Activated CD4-positive, alpha-beta T cell treated with anti-CD3 and anti-CD28 coated beads, Interleukin-2, amount 10 ng/mL, durations not matched to agents 24 days and 14 days (primary cell): Measurements from ENCODE around the gene ADGRL3. TPM values are rescaled to one million over a fixed set of nuclear protein-coding genes. Genes with fewer than 3 reads are reported as not detected.
A peak's percentile ranks its signal among the peaks of the same experiment; 100 is the strongest.
"Not testable (repeated sequence)": the region's sequence is repeated elsewhere in the genome, so short reads cannot be mapped to it uniquely, and the experiment has no call there.

Experiments
- DNase-seq: peaks from one replicate; pipeline ENCODE4 v3.0.0; 2022
- H3K27ac Mint-ChIP-seq: one replicate; pipeline ENCODE4 v1.8.0; 2022; ENCODE audit warnings: mild to moderate bottlenecking, mixed read lengths
- H3K27me3 Mint-ChIP-seq: one replicate; pipeline ENCODE4 v1.8.0; 2022; ENCODE audit warnings: mixed read lengths
- H3K36me3 Mint-ChIP-seq: one replicate; pipeline ENCODE4 v1.8.0; 2022; ENCODE audit warnings: low read depth, mild to moderate bottlenecking, mixed read lengths
- H3K4me1 Mint-ChIP-seq: one replicate; pipeline ENCODE4 v1.8.0; 2021; ENCODE audit warnings: mixed read lengths
- H3K4me3 Mint-ChIP-seq: one replicate; pipeline ENCODE4 v1.8.0; 2022; ENCODE audit warnings: mild to moderate bottlenecking, moderate library complexity, mixed read lengths
- H3K9me3 Mint-ChIP-seq: one replicate; pipeline ENCODE4 v1.8.0; 2021; ENCODE audit warnings: mixed read lengths
- intact Hi-C: fragments of 100-400 bp; cut with micrococcal nuclease; formaldehyde crosslinking; loops from one replicate; pipeline ENCODE4 v1.15.1; 2023
- total RNA-seq: library from RNA; stranded (reverse); gene quantifications from 2 replicates; pipeline ENCODE4 v1.2.3, GENCODE V29; 2022

The ADGRL3 gene
- total RNA-seq, 1 donor from 2014 or later, result not detected

GRCh38 chr4:61199873-61200186, 296 bp upstream of the ADGRL3 start:
- Mint-ChIP-seq H3K27me3 (peaks cover 48% of the 10 kb centered on the region), H3K36me3 (peaks cover 2% of the 10 kb centered on the region), H3K4me1 (peaks cover 2% of the 10 kb centered on the region), H3K27ac (peak overlapping the region; percentile 51), H3K9me3 (no peaks in the 10 kb centered on the region), H3K4me3 (no peak overlapping the region)
- no peak for DNase-seq
- intact Hi-C loops, result no loop called here

GRCh38 chr4:61200916-61201526, 895 bp downstream of the ADGRL3 start:
- intact Hi-C loops, result no loop called here
- peaks cover 2% of the 10 kb centered on the region for H3K4me1 Mint-ChIP-seq
- H3K27ac Mint-ChIP-seq, result no peak overlapping the region
- no peak overlapping the region for H3K4me3 Mint-ChIP-seq
- DNase-seq, result no peak
- no peaks in the 10 kb centered on the region for H3K9me3 Mint-ChIP-seq
- peaks cover 2% of the 10 kb centered on the region for H3K36me3 Mint-ChIP-seq
- H3K27me3 Mint-ChIP-seq, result peaks cover 48% of the 10 kb centered on the region

- H3K36me3 Mint-ChIP-seq, result peaks cover 2% of the 10 kb centered on the region
- no peaks in the 10 kb centered on the region for H3K9me3 Mint-ChIP-seq
- peak overlapping the region; percentile 35 for H3K4me3 Mint-ChIP-seq
- no peak for DNase-seq
- intact Hi-C loops, result no loop called here
- peaks cover 48% of the 10 kb centered on the region for H3K27me3 Mint-ChIP-seq
- H3K4me1 Mint-ChIP-seq, result peaks cover 2% of the 10 kb centered on the region
- no peak overlapping the region for H3K27ac Mint-ChIP-seq
Observed at GRCh38 chr4:61201561-61201960, 1.4 kb downstream of the ADGRL3 start.

GRCh38 chr4:61201961-61202637, 2.0 kb downstream of the ADGRL3 start:
- Mint-ChIP-seq H3K36me3 (peaks cover 2% of the 10 kb centered on the region), H3K9me3 (no peaks in the 10 kb centered on the region), H3K4me1 (peaks cover 2% of the 10 kb centered on the region), H3K4me3 (no peak overlapping the region), H3K27ac (no peak overlapping the region), H3K27me3 (peaks cover 48% of the 10 kb centered on the region)
- DNase-seq, result no peak
- intact Hi-C loops, result no loop called here

- peaks cover 2% of the 10 kb centered on the region for H3K36me3 Mint-ChIP-seq
- intact Hi-C loops, result no loop called here
- H3K4me3 Mint-ChIP-seq, result no peak overlapping the region
- peaks cover 48% of the 10 kb centered on the region for H3K27me3 Mint-ChIP-seq
- no peaks in the 10 kb centered on the region for H3K9me3 Mint-ChIP-seq
- no peak for DNase-seq
- no peak overlapping the region for H3K27ac Mint-ChIP-seq
- H3K4me1 Mint-ChIP-seq, result peaks cover 2% of the 10 kb centered on the region
Observed at GRCh38 chr4:61202638-61203435, 2.7 kb downstream of the ADGRL3 start.

- no peak overlapping the region for H3K27ac Mint-ChIP-seq
- H3K4me1 Mint-ChIP-seq, result peaks cover 2% of the 10 kb centered on the region
- intact Hi-C loops, result no loop called here
- no peaks in the 10 kb centered on the region for H3K9me3 Mint-ChIP-seq
- H3K4me3 Mint-ChIP-seq, result no peak overlapping the region
- H3K27me3 Mint-ChIP-seq, result peaks cover 48% of the 10 kb centered on the region
- DNase-seq, result no peak
- peaks cover 2% of the 10 kb centered on the region for H3K36me3 Mint-ChIP-seq
Observed at GRCh38 chr4:61203436-61203790, 3.3 kb downstream of the ADGRL3 start.

GRCh38 chr4:61204353-61205060, 4.4 kb downstream of the ADGRL3 start:
- peaks cover 2% of the 10 kb centered on the region for H3K4me1 Mint-ChIP-seq
- peaks cover 38% of the 10 kb centered on the region for H3K27me3 Mint-ChIP-seq
- H3K27ac Mint-ChIP-seq, result no peak overlapping the region
- intact Hi-C loops, result no loop called here
- no peak overlapping the region for H3K4me3 Mint-ChIP-seq
- no peaks in the 10 kb centered on the region for H3K9me3 Mint-ChIP-seq
- H3K36me3 Mint-ChIP-seq, result peaks cover 2% of the 10 kb centered on the region
- DNase-seq, result no peak

GRCh38 chr4:61205066-61205465, 4.9 kb downstream of the ADGRL3 start:
- no peaks in the 10 kb centered on the region for H3K9me3 Mint-ChIP-seq
- H3K4me1 Mint-ChIP-seq, result peaks cover 2% of the 10 kb centered on the region
- no peaks in the 10 kb centered on the region for H3K36me3 Mint-ChIP-seq
- H3K27me3 Mint-ChIP-seq, result peaks cover 34% of the 10 kb centered on the region
- DNase-seq, result no peak
- H3K4me3 Mint-ChIP-seq, result no peak overlapping the region
- H3K27ac Mint-ChIP-seq, result no peak overlapping the region
- intact Hi-C loops, result no loop called here

GRCh38 chr4:61207156-61207555, 7.0 kb downstream of the ADGRL3 start:
- intact Hi-C loops, H3K27ac Mint-ChIP-seq, DNase-seq, H3K4me1 Mint-ChIP-seq, H3K4me3 Mint-ChIP-seq, H3K9me3 Mint-ChIP-seq, H3K36me3 Mint-ChIP-seq: not testable (repeated sequence)
- H3K27me3 Mint-ChIP-seq, result peaks cover 18% of the 10 kb centered on the region

GRCh38 chr4:61210186-61210939, 10.2 kb downstream of the ADGRL3 start:
- H3K4me1 Mint-ChIP-seq, result no peaks in the 10 kb centered on the region
- intact Hi-C loops, result no loop called here
- no peak overlapping the region for H3K4me3 Mint-ChIP-seq
- no peaks in the 10 kb centered on the region for H3K36me3 Mint-ChIP-seq
- H3K27ac Mint-ChIP-seq, result no peak overlapping the region
- H3K9me3 Mint-ChIP-seq, result no peaks in the 10 kb centered on the region
- DNase-seq, result no peak
- H3K27me3 Mint-ChIP-seq, result no peaks in the 10 kb centered on the region

- H3K4me3 Mint-ChIP-seq, result no peak overlapping the region
- H3K9me3 Mint-ChIP-seq, result no peaks in the 10 kb centered on the region
- no peaks in the 10 kb centered on the region for H3K36me3 Mint-ChIP-seq
- no peaks in the 10 kb centered on the region for H3K4me1 Mint-ChIP-seq
- no peaks in the 10 kb centered on the region for H3K27me3 Mint-ChIP-seq
- no peak for DNase-seq
- no peak overlapping the region for H3K27ac Mint-ChIP-seq
- intact Hi-C loops, result no loop called here
Observed at GRCh38 chr4:61211781-61212180, 11.7 kb downstream of the ADGRL3 start.

GRCh38 chr4:61212788-61213187, 12.7 kb downstream of the ADGRL3 start:
- Mint-ChIP-seq H3K27me3 (no peaks in the 10 kb centered on the region), H3K27ac (no peak overlapping the region), H3K36me3 (no peaks in the 10 kb centered on the region), H3K4me3 (no peak overlapping the region), H3K9me3 (no peaks in the 10 kb centered on the region), H3K4me1 (no peaks in the 10 kb centered on the region)
- intact Hi-C loops, result no loop called here
- no peak for DNase-seq

- Mint-ChIP-seq H3K27ac (no peak overlapping the region), H3K36me3 (no peaks in the 10 kb centered on the region), H3K27me3 (no peaks in the 10 kb centered on the region), H3K9me3 (no peaks in the 10 kb centered on the region), H3K4me1 (no peaks in the 10 kb centered on the region), H3K4me3 (no peak overlapping the region)
- DNase-seq, result no peak
- intact Hi-C loops, result no loop called here
Observed at GRCh38 chr4:61214680-61215079, 14.6 kb downstream of the ADGRL3 start.
